HEK293T (cell line): ENCODE measurements around the gene PLB1.
"Not testable (repeated sequence)": the region's sequence is repeated elsewhere in the genome, so short reads cannot be mapped to it uniquely, and the experiment has no call there.

Experiments used
- CTCF ChIA-PET: fragments of 350-600 bp; formaldehyde crosslinking; extraction: SDS; loops from one replicate; lab custom pipeline; 2021; ENCODE audit warnings: antibody characterized with exemption, inconsistent platforms; lab: Yijun Ruan, JAX
- POLR2A ChIA-PET: fragments of 350-600 bp; formaldehyde crosslinking; extraction: SDS; loops from one replicate; lab custom pipeline; 2020; ENCODE audit warnings: antibody characterized with exemption, inconsistent platforms; lab: Yijun Ruan, JAX
- DNase-seq: peaks from one replicate; pipeline ENCODE4 v3.0.0; 2012; ENCODE audit warnings: mixed read lengths; ENCODE audit errors: extremely low spot score
- ARNT ChIP-seq: fragments of 450-650 bp; IDR thresholded peaks from 2 replicates; pipeline ENCODE4 v1.6.1; 2017; ENCODE audit warnings: mild to moderate bottlenecking
- BHLHE40 ChIP-seq: fragments of 450-650 bp; IDR thresholded peaks from 2 replicates; pipeline ENCODE4 v1.6.1; 2016; ENCODE audit warnings: mild to moderate bottlenecking, moderate library complexity, borderline replicate concordance
- CTBP1 ChIP-seq: fragments of 450-650 bp; IDR thresholded peaks from 2 replicates; pipeline ENCODE4 v1.6.1; 2016; ENCODE audit warnings: borderline replicate concordance
- ELF4 ChIP-seq: fragments of 450-650 bp; IDR thresholded peaks from 2 replicates; pipeline ENCODE4 v1.6.1; 2017; ENCODE audit warnings: antibody characterized with exemption
- FOXA1 ChIP-seq: fragments of 450-650 bp; IDR thresholded peaks from 2 replicates; pipeline ENCODE4 v1.6.1; 2016; ENCODE audit warnings: mild to moderate bottlenecking
- FOXK2 ChIP-seq: fragments of 450-650 bp; IDR thresholded peaks from 2 replicates; pipeline ENCODE4 v1.6.1; 2016; ENCODE audit warnings: mild to moderate bottlenecking
- FOXM1 ChIP-seq: fragments of 450-650 bp; IDR thresholded peaks from 2 replicates; pipeline ENCODE4 v1.6.1; 2017; ENCODE audit warnings: mild to moderate bottlenecking, borderline replicate concordance
- HDGF ChIP-seq: fragments of 450-650 bp; IDR thresholded peaks from 2 replicates; pipeline ENCODE4 v1.6.1; 2017; ENCODE audit warnings: antibody characterized with exemption, borderline replicate concordance
- L3MBTL2 ChIP-seq: fragments of 450-650 bp; conservative IDR thresholded peaks from 2 replicates; pipeline ENCODE4 v1.6.1; 2016; ENCODE audit warnings: mild to moderate bottlenecking
- LEF1 ChIP-seq: fragments of 450-650 bp; IDR thresholded peaks from 2 replicates; pipeline ENCODE4 v1.6.1; 2017; ENCODE audit warnings: mild to moderate bottlenecking, borderline replicate concordance
- NFRKB ChIP-seq: fragments of 450-650 bp; IDR thresholded peaks from 2 replicates; pipeline ENCODE4 v1.6.1; 2016; ENCODE audit warnings: mild to moderate bottlenecking, moderate library complexity
- SP1 ChIP-seq: fragments of 450-650 bp; IDR thresholded peaks from 2 replicates; pipeline ENCODE4 v1.6.1; 2017
- SUZ12 ChIP-seq: fragments of 450-650 bp; IDR thresholded peaks from 2 replicates; pipeline ENCODE4 v1.6.1; 2016; ENCODE audit warnings: mild to moderate bottlenecking
- TARDBP ChIP-seq: fragments of 450-650 bp; IDR thresholded peaks from 2 replicates; pipeline ENCODE4 v1.6.1; 2016
- ZNF384 ChIP-seq: fragments of 450-650 bp; IDR thresholded peaks from 2 replicates; pipeline ENCODE4 v1.6.1; 2016
- TF ChIP-seq, protein P1 (sequence below): fragments of 450-650 bp; IDR thresholded peaks from 2 replicates; pipeline ENCODE4 v1.6.1; 2016

The PLB1 gene

DNA sequence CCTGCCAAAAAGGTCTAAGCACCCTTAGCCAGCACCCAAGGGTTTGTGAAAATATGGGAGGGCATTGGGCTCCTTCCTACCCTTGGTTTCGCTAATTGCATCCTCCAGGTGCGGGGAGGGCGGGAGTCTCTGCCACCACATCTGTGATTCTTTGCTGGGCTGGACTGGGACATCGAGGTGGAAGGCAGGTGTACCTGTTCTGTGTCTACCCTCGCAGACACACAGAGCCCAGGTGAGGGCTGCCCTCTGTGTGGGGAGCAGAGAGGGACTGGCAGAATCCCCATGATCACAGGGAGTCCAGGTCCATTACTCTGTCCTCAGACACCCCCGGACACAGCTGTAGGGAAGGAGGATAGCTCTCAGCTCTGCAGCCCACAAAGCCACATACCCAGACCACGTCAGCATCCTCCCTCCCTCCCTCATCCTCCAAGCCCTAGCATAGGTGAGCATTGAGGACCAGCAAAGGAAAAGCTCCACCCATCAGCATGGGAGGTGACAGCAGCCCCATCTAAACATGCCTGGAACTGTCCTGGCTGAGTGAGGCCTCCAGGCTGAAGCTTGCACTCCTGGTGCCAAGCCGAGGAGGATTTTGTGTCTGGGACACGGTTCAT lies 49.8 kb downstream of the PLB1 start:
- ChIA-PET POLR2A (no interaction called here), CTCF (no interaction called here)
- TF ChIP-seq SP1, result no peak
- TF ChIP-seq ARNT, result no peak
- no peak for TF ChIP-seq FOXM1
- TF ChIP-seq L3MBTL2, result no peak
- no peak for TF ChIP-seq BHLHE40
- TF ChIP-seq, protein P1, sequence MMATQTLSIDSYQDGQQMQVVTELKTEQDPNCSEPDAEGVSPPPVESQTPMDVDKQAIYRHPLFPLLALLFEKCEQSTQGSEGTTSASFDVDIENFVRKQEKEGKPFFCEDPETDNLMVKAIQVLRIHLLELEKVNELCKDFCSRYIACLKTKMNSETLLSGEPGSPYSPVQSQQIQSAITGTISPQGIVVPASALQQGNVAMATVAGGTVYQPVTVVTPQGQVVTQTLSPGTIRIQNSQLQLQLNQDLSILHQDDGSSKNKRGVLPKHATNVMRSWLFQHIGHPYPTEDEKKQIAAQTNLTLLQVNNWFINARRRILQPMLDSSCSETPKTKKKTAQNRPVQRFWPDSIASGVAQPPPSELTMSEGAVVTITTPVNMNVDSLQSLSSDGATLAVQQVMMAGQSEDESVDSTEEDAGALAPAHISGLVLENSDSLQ, result no peak
- no peak for TF ChIP-seq ZNF384
- TF ChIP-seq CTBP1, result no peak
- no peak for DNase-seq

DNA sequence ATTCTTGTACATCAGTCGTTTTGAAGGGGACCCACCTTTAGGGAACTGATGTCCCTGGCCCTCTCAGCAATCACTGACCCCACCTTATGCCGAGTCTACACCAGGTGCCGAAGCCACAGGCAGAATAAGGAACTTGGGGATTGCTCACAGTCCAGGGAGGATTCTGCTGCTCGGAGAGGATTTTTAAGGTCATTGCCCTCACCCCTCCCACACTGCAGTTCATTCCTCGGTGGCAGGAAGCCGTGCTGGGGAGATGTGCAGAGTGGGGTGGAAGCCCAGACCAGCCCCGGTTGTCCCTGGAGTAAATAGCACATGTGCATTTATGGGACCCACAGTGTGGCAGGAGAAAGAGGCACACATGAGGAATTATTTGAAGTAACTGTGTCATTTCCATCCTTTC lies 50.4 kb downstream of the PLB1 start:
- TF ChIP-seq L3MBTL2 (no peak), BHLHE40 (no peak), TARDBP (no peak), NFRKB (no peak), SP1 (no peak), HDGF (no peak), ARNT (no peak), FOXK2 (no peak), ZNF384 (no peak), SUZ12 (no peak), ELF4 (no peak), FOXA1 (no peak), CTBP1 (no peak), FOXM1 (no peak), LEF1 (no peak)
- TF ChIP-seq, protein P1, result no peak
- ChIA-PET POLR2A (no interaction called here), CTCF (no interaction called here)
- no peak for DNase-seq

DNA sequence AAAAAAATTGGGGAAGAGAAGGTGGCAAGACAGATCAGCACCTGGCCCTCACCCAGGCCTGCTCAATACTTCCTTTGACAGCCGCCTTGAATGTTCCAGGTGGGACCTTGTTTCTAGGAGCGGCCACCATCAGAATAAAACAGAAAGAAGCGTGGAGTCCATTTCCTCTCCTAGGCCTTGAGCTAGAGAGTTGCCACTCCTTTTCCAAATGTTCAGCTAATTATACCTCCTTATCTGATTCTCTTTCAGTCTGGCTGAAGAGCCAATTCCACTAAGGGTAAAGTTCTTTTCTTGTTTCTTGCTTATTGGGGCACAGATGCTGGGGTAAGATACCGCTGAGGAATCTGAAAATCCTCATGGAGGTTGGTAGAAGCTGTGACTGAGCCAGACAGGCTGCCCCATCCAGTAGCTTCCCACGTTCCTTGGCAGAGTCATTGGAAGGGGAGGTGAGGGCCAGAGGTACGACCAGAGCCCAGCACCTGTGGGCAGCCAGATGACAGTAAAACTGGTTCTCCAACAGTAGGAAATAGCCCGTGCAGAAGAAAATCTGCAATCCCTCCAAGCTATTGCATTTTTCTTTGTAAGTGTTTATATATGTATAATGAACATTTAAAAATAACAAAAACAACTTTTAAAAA lies 51.5 kb downstream of the PLB1 start:
- DNase-seq, result no peak
- CTCF ChIA-PET, result interaction anchor here (0.6 kb wide), 1 partner anchor 45 kb away, joined by 3 read pairs; no protein-coding TSS in a partner anchor
- POLR2A ChIA-PET, result no interaction called here
- TF ChIP-seq TARDBP (no peak), SP1 (no peak), FOXM1 (no peak), CTBP1 (no peak), ZNF384 (no peak), ELF4 (no peak), BHLHE40 (no peak), ARNT (no peak), SUZ12 (no peak), FOXK2 (no peak), LEF1 (no peak), NFRKB (no peak), L3MBTL2 (no peak), HDGF (no peak)
- TF ChIP-seq, protein P1, result no peak

DNA sequence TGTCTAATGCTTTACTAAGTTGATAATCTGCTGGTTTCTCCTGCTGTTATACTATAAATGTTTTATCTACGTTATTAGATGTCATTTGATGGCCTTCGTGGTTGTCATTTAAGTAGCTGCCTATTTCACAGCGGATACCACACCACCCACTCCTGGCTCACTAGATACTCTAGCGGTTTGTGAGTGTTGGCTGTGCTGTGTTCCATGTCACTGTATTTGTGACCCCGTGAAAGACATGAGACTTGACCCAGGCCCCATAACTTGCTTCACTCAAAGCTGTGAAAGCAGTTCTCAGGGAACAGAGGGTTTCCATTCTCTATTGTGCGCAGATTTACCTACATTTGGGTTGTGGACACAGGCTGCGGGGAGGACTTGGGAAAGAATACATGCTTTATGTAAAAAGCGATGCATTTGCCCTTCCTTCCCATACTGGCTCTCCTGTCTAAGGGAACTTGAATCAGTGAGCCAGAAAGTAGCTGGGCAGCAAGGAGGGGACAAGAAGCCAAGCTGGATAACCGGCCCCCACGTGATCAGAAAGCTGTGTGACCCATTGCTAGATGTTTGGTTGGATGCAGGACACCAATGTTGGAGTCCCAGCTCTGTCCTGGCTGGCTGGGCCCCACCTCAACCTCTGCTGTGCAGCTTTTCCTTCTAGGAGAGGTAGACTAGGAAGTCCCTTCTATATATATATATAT lies 52.2 kb downstream of the PLB1 start:
- TF ChIP-seq, protein P1, result no peak
- TF ChIP-seq FOXA1 (no peak), SUZ12 (no peak), CTBP1 (no peak), SP1 (no peak), NFRKB (no peak)
- DNase-seq, result no peak
- ChIA-PET CTCF (no interaction called here), POLR2A (no interaction called here)

DNA sequence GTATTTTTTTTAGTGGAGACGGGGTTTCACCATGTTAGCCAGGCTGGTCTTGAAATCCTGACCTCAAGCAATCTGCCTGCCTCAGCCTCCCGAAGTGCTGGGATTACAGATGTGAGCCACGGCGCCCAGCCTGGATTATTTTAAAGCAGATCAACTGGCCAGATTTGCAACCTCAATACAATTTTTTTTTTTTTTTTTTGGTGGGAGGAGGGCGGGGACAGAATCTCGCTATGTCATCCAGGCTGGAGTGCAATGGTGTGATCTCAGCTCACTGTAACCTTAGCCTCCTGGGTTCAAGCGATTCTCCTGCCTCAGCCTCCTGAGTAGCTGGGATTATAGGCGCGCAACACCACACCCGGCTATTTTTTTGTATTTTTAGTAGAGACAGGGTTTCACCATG lies 54.5 kb downstream of the PLB1 start:
- CTCF ChIA-PET, DNase-seq, POLR2A ChIA-PET: not testable (repeated sequence)
